ENCODE data around the gene MTPN.

DNA sequence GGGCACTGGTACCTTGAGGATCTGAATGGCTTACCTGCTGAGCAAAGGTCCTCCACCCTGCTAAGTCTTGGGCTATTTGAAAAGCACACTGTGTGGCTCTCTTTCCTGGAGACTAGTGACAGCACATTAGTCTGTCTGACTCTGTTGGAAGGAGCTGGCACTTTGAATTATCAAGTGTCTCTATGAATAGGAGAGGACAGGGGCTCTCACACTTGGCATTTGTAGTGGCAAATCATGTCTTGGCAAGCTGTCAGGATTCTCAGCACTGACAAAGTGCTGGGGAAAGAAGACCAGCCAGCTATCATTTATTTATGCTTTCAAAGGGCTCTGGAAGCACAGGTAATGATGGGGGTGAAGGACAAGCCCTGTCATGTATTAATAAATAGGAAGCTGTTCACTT is 62.8 kb downstream of the MTPN start:
- TF ChIP-seq EZH2 (optimal IDR thresholded peaks at IDR 0.05; ENCODE audit: low read depth, low read length) (no peak), EZH2phosphoT487 (IDR thresholded peaks at IDR 0.05; ENCODE audit: low read length) (no peak)
- TF ChIP-seq, protein P1, sequence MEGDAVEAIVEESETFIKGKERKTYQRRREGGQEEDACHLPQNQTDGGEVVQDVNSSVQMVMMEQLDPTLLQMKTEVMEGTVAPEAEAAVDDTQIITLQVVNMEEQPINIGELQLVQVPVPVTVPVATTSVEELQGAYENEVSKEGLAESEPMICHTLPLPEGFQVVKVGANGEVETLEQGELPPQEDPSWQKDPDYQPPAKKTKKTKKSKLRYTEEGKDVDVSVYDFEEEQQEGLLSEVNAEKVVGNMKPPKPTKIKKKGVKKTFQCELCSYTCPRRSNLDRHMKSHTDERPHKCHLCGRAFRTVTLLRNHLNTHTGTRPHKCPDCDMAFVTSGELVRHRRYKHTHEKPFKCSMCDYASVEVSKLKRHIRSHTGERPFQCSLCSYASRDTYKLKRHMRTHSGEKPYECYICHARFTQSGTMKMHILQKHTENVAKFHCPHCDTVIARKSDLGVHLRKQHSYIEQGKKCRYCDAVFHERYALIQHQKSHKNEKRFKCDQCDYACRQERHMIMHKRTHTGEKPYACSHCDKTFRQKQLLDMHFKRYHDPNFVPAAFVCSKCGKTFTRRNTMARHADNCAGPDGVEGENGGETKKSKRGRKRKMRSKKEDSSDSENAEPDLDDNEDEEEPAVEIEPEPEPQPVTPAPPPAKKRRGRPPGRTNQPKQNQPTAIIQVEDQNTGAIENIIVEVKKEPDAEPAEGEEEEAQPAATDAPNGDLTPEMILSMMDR (IDR thresholded peaks at IDR 0.05; ENCODE audit: low read length): no peak

Measured in MM.1S (cell line).